ENCODE results near the gene AUTS2.

DNA sequence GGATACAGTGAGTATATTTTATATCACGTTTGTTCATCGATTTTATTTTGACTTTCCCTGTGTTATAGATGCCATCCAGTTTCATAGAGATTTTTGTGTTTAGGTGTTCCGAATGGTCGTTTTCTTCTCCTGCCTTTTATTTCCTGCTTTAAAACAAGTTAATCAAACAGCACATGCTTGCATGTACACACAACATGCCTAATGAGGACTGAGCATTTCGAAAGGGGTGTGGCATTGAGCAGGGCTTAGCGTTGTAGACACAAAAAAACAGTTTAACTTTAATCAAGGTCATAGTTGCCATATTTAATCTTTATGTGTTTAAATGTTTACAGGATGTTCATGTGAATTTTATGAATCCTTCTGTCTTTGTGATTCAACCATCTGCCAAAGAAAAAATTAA is 1103.2 kb downstream of the AUTS2 start:
- TF ChIP-seq EZH2 (IDR thresholded peaks at IDR 0.05; ENCODE audit: borderline replicate concordance, low read depth, low read length, poor library complexity, severe bottlenecking) = no peak
- TF ChIP-seq CTCF (conservative IDR thresholded peaks at IDR 0.05; ENCODE audit: low read depth, low read length) = no peak

All from A673 (cell line).